Spinal cord (tissue), 10 donors: ENCODE data around the gene LHX1. TPM values are rescaled to one million over a fixed set of nuclear protein-coding genes. Genes with fewer than 3 reads are reported as not detected.

Source experiments
- DNase-seq, 6 donors: peaks; one replicate each; pipeline versions ENCODE4 v3.0.0 to v3.0.0-alpha.2; 2013 to 2015; ENCODE audit warnings: low spot score in 6 of 6, low read depth in 4 of 6
- H3K27ac ChIP-seq: one replicate; pipeline ENCODE4 v1.5.1; 2013; ENCODE audit warnings: low read depth, low read length, control low read depth
- H3K27me3 ChIP-seq: one replicate; pipeline ENCODE4 v1.6.1; 2013; ENCODE audit warnings: low read length; ENCODE audit not compliant: control insufficient read depth, insufficient read depth
- H3K36me3 ChIP-seq: one replicate; pipeline ENCODE4 v1.6.1; 2013; ENCODE audit warnings: low read length; ENCODE audit not compliant: control insufficient read depth, insufficient read depth
- H3K4me1 ChIP-seq: one replicate; pipeline ENCODE4 v1.6.1; 2013; ENCODE audit warnings: low read length; ENCODE audit not compliant: control insufficient read depth, insufficient read depth
- H3K4me3 ChIP-seq: one replicate; pipeline ENCODE4 v1.5.1; 2013; ENCODE audit warnings: low read depth, low read length, control low read depth
- H3K9me3 ChIP-seq: one replicate; pipeline ENCODE4 v1.6.1; 2013; ENCODE audit warnings: low read length; ENCODE audit not compliant: control insufficient read depth, insufficient read depth
- WGBS: methylation state at CpG from one replicate; pipeline ENCODE4 v1.1.5; 2013; ENCODE audit warnings: missing lambda C conversion rate; ENCODE audit not compliant: insufficient coverage; 5-methylcytosine and 5-hydroxymethylcytosine counted together
- polyA plus RNA-seq, 2 donors: library from polyadenylated mRNA; unstranded; fragments of 120-200 nt; gene quantifications; one replicate each; pipeline ENCODE4 v1.2.1, GENCODE V29; 2013; ENCODE audit not compliant: insufficient read length in 2 of 2
- total RNA-seq, 2 donors: library from RNA; depleted of rRNA in 1 of 2; stranded (reverse); fragments of 120-200 nt in 1 of 2; fragments of >200 nt in 1 of 2; gene quantifications; one replicate each; pipeline versions ENCODE4 v1.2.3 to v1.2.4, GENCODE V29; 2013 to 2014
- donor health status: healthy.

The LHX1 gene
- total and polyA plus RNA-seq, 4 donors = 2.9 to 31.2 (median 17.5) TPM

GRCh38 chr17:36920032-36921005 lies 17.0 kb upstream of the LHX1 start:
- peak in 1 of 6 donors; percentile 25 for DNase-seq
- Histone ChIP-seq H3K27me3 (peaks cover 29% of the 10 kb centered on the region), H3K4me1 (peaks cover 18% of the 10 kb centered on the region), H3K9me3 (no peaks in the 10 kb centered on the region), H3K27ac (no peak overlapping the region), H3K36me3 (no peaks in the 10 kb centered on the region), H3K4me3 (no peak overlapping the region)
- 33% methylated on average over 10 of the region's 18 CpGs for WGBS

DNA sequence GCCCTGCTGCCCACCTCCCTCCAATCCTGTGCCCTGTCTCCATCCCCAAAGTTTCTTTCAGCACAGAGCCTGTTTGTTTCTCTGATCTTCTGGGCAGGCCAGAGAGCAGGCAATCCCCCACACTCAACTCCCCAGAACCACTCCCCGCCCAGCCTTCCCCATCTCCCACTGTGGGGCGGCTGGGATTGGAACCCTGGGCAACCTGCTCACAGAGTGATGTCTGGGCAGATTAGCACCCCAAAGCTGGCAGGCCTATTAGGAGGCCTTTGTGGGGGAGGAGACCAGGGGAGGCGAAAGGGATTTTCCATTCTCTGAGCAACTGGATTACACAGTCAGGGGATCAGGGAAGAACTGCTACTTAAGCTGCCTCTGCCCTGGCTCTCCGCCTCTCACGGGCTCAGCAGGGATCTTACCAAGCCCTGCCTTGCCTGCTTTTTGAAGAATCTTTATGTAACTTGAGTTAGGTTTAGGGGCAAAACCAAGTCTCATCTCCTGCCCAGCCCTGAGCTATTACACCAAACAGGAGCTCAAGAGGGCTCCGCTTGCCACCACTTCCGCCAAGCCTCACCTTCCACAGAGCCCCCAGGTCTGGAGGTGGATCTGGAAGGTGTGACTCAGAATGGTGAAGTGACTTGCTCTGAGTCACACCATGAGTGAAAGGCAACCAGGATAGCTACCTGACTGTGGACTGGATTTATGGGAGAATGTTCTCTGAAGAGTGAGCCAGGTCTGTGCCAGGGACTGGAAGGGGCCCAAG lies 16.0 kb upstream of the LHX1 start:
- Histone ChIP-seq H3K27me3 (peaks cover 31% of the 10 kb centered on the region), H3K36me3 (no peaks in the 10 kb centered on the region), H3K27ac (no peak overlapping the region), H3K9me3 (no peaks in the 10 kb centered on the region), H3K4me1 (peaks cover 18% of the 10 kb centered on the region), H3K4me3 (no peak overlapping the region)
- WGBS = 11% methylated on average over 3 of the region's 7 CpGs
- peak in 1 of 6 donors; percentile 39 for DNase-seq

DNA sequence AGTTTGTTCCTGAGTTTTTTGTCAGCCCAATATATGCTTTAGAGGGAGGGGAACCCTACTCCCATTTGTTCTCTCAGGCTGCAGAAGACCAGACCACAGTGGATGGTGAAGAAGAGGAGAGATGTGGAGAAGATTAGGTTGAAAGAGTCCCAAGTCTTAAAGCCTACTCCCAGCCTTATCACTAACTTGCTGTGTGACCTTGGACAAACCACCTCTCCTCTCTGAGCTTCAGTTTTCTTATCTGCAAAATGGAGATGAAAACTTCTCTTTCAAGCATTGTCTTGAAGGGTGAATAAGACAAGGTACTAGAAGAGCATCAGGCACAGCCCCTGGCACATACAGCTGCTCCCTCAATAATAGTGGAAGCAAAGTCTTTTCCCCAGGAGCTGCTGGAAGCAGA lies 15.1 kb upstream of the LHX1 start:
- Histone ChIP-seq H3K9me3 (no peaks in the 10 kb centered on the region), H3K4me3 (no peak overlapping the region), H3K4me1 (peaks cover 18% of the 10 kb centered on the region), H3K27ac (no peak overlapping the region), H3K36me3 (no peaks in the 10 kb centered on the region), H3K27me3 (peaks cover 39% of the 10 kb centered on the region)
- no peak for DNase-seq

- peaks cover 19% of the 10 kb centered on the region for H3K4me1 ChIP-seq
- H3K36me3 ChIP-seq = no peaks in the 10 kb centered on the region
- no peak overlapping the region for H3K27ac ChIP-seq
- H3K4me3 ChIP-seq = no peak overlapping the region
- H3K27me3 ChIP-seq = peaks cover 55% of the 10 kb centered on the region
- 69% methylated on average over 2 of the region's 5 CpGs for WGBS
- no peaks in the 10 kb centered on the region for H3K9me3 ChIP-seq
- DNase-seq = peak in 1 of 6 donors; percentile 12
Measured at GRCh38 chr17:36923814-36924221, 13.5 kb upstream of the LHX1 start.

GRCh38 chr17:36926226-36926625 lies 11.0 kb upstream of the LHX1 start:
- Histone ChIP-seq H3K27me3 (peaks cover 61% of the 10 kb centered on the region), H3K27ac (no peak overlapping the region), H3K36me3 (no peaks in the 10 kb centered on the region), H3K4me3 (no peak overlapping the region), H3K9me3 (no peaks in the 10 kb centered on the region), H3K4me1 (peaks cover 28% of the 10 kb centered on the region)
- DNase-seq = no peak
- WGBS = no CpG with 5 or more reads among the region's 3 CpGs

DNA sequence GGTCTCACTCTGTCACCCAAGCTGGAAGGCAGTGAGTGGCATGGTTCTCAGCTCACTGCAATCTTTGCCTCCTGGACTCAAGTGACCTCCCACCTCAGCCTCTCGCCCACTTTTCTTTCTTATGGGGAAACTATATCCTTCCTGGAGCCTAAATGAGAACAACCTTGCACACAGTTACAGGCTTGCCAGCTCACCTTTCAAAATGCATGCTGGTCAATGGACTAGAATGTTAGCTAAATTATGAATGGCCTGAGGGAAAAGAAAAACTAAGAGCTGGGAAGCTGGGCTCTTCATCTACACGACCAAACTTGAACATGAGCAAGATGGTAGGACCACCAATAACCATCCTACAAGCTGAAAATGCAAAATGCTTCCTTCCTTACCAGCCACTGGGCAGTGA lies 10.6 kb upstream of the LHX1 start:
- Histone ChIP-seq H3K9me3 (no peaks in the 10 kb centered on the region), H3K27me3 (peaks cover 64% of the 10 kb centered on the region), H3K4me1 (peaks cover 30% of the 10 kb centered on the region), H3K4me3 (no peak overlapping the region), H3K27ac (no peak overlapping the region), H3K36me3 (no peaks in the 10 kb centered on the region)
- no CpG with 5 or more reads among the region's 2 CpGs for WGBS
- no peak for DNase-seq

DNA sequence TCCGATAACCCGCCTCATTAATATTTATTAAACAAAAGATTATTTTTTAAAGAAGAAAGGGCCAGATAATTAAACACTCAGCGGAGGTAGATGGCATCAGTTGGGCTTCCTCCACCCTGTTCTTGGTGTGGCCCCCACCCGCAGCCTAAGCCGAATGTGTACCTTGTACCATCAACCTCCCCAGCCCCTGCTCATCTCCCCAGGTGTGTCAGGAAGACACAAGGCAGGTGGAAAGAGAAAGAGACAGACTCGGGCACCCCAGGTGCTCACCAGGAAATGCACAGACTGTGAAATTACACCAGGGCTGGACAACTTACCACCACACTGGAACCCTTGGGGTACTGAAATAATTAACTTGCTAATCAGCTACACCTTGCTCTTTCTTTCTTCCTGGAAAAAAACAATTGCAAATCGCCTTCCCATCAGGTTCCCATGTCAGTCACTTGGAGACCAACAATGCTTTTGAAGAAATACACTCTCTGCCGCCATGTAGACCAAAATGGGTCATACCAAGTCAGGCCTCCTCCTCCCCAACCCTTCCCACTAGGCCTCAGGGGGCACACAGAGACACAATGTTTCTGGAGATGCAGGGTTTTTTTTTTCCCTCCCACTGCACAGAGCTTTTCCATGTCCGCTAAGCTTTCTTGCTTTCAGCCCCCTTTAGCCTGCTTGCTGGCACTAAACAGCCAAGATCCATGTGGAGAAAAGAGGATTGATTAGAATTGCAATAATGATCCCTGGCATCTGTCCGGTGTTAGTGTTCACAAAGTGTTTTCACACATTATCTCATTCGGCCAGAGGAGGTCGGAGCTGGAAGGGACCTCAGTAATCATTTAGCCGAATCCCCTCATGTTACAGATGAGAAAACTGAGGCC lies 8.6 kb upstream of the LHX1 start:
- peaks cover 48% of the 10 kb centered on the region for H3K4me1 ChIP-seq
- DNase-seq = peak in 1 of 6 donors; percentile 67
- H3K27me3 ChIP-seq = peaks cover 79% of the 10 kb centered on the region
- H3K27ac ChIP-seq = no peak overlapping the region
- no peaks in the 10 kb centered on the region for H3K36me3 ChIP-seq
- 33% methylated on average over 5 of the region's 13 CpGs for WGBS
- H3K4me3 ChIP-seq = no peak overlapping the region
- no peaks in the 10 kb centered on the region for H3K9me3 ChIP-seq

DNA sequence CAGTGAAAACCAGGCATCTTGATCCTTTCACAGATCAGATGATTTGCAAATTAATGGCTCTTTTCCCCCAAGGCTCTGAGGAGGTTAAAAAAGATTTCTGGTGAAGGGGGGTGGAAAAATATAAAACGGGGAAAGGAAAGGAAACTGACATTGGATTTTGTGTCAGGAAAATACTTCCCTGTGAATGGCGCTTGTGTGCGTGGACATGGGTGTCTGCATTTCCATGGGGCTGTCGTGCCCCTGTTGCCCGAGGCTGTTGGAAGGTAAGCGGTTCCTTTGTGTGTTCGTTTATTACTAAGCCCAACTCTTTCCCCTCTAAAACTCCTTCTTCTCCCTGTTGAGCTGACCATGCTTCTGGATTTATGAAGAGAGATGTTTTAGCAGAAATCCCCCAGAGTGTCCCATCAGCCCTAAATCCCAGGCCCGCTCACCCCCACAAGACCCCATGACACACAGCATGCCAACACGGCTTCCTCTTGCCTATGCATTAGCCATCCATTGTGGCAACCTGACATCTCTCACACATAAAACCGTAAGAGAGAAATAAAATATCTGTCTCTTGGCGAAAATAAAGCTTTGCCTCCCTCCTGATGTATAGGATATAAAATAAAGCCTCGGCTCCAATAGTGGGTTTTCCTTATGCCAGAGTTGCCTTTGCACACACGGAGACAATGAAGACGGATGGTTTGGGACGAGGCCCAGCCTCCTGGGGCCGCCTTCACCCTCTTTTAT lies 7.3 kb upstream of the LHX1 start:
- Histone ChIP-seq H3K4me3 (no peak overlapping the region), H3K9me3 (no peaks in the 10 kb centered on the region), H3K4me1 (peaks cover 61% of the 10 kb centered on the region), H3K36me3 (no peaks in the 10 kb centered on the region), H3K27me3 (peaks cover 91% of the 10 kb centered on the region), H3K27ac (no peak overlapping the region)
- DNase-seq = peak in 2 of 6 donors; percentile 11 to 83
- 17% methylated on average over 7 of the region's 16 CpGs for WGBS

- DNase-seq = no peak
- no peaks in the 10 kb centered on the region for H3K9me3 ChIP-seq
- H3K27me3 ChIP-seq = peaks cover 92% of the 10 kb centered on the region
- H3K27ac ChIP-seq = no peak overlapping the region
- no CpG with 5 or more reads among the region's 1 CpG for WGBS
- no peaks in the 10 kb centered on the region for H3K36me3 ChIP-seq
- no peak overlapping the region for H3K4me3 ChIP-seq
- H3K4me1 ChIP-seq = peaks cover 67% of the 10 kb centered on the region
Measured at GRCh38 chr17:36930583-36930900, 6.7 kb upstream of the LHX1 start.
